ENCODE data around the gene KIAA1217. TPM values are rescaled to one million over a fixed set of nuclear protein-coding genes. Genes with fewer than 3 reads are reported as not detected.

Gene KIAA1217
- total RNA-seq, 1 experiment from 2014 or later = 48.3 TPM

DNA sequence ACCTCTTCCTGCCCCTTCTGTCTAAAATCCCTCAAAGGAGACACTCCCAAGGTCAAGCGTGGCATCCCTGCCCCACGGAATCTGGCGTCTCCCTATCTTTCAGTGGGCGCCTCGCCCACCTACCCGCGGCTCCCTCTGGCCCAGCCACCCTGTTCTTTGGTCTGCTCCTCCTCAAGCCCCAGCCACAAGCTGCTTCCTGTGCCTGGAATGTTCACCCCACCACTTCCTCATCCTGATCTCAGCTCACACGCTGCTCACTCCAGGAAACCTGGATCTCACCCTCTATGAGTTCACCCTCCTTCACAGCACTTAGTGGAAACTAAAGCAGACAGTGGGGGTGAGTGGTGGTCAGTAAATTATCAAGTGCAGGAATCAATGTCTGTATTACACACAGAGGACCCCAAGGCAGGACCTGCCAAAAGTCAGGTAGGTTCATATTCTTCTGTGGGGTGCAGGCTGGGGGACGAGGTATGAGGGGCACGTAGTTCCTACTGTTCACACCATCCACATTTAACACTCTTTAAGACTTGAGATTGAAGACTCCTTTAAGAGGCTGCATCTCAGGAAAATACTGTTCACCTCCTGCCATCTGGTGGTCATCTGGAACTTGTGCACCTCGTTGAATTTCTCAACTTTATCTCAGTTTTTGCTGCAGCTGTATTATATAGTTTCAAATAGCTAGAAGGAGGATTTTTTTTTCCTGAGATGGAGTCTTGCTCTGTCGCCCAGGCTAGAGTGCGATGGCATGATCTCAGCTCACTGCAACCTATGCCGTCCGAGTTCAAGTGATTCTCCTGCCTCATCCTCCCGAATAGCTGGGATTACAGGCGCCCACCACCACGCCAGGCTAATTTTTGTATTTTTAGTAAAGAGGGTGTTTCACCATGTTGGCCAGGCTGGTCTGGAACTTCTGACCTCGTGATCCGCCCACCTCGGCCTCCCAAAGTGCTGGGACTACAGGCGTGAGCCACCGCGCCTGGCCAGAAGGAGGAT lies 348.1 kb downstream of the KIAA1217 start:
- Mint-ChIP-seq H3K27ac (ENCODE audit: low read depth, unreplicated experiment) (peak overlapping the region; percentile 24), H3K4me1 (ENCODE audit: insufficient read depth, unreplicated experiment) (peaks cover 6% of the 10 kb centered on the region), H3K4me3 (ENCODE audit: unreplicated experiment) (no peak overlapping the region), H3K27me3 (ENCODE audit: insufficient read depth, unreplicated experiment) (no peaks in the 10 kb centered on the region), H3K36me3 (ENCODE audit: insufficient read depth, unreplicated experiment) (no peaks in the 10 kb centered on the region), H3K9me3 (ENCODE audit: unreplicated experiment) (no peaks in the 10 kb centered on the region)
- intact Hi-C loops (cut with micrococcal nuclease) = loop anchor here (1.0 to 10.0 kb wide), 2 partner anchors 563 to 1402 kb away; no protein-coding TSS in a partner anchor
- BruUV-seq (replicated peaks) = no TSS peak
- peak; percentile 76 for DNase-seq (ENCODE audit: unreplicated experiment)
- TF ChIP-seq, protein P1, sequence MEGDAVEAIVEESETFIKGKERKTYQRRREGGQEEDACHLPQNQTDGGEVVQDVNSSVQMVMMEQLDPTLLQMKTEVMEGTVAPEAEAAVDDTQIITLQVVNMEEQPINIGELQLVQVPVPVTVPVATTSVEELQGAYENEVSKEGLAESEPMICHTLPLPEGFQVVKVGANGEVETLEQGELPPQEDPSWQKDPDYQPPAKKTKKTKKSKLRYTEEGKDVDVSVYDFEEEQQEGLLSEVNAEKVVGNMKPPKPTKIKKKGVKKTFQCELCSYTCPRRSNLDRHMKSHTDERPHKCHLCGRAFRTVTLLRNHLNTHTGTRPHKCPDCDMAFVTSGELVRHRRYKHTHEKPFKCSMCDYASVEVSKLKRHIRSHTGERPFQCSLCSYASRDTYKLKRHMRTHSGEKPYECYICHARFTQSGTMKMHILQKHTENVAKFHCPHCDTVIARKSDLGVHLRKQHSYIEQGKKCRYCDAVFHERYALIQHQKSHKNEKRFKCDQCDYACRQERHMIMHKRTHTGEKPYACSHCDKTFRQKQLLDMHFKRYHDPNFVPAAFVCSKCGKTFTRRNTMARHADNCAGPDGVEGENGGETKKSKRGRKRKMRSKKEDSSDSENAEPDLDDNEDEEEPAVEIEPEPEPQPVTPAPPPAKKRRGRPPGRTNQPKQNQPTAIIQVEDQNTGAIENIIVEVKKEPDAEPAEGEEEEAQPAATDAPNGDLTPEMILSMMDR (IDR thresholded peaks at IDR 0.05; ENCODE audit: unreplicated experiment) = peak; percentile 65
- ChIA-PET CTCF (interaction anchor here (0.6 to 3.6 kb wide), 23 partner anchors 9 to 1508 kb away, joined by 3 to 31 read pairs (median 4); no protein-coding TSS in a partner anchor), POLR2A (no interaction called here)

DNA sequence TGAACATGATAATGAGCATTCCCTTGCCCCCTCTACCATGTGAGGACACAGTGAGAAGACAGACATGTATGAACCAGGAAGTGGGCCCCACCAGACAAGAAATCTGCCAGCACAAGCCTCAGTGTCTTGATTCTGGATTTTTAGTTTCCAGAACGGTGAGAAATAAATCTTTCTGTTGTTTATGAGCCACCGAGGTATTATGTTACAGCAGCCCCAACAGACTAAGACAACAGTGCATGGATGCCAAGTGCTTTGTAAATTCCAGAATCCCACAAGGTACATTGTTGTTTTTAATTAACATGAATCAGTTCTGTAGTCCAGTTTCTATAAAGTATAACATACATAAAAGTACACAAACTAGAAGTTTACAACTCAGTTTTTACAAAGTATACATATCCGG lies 352.5 kb downstream of the KIAA1217 start:
- CTCF ChIA-PET = no interaction called here
- TF ChIP-seq, protein P1 (IDR thresholded peaks at IDR 0.05; ENCODE audit: unreplicated experiment) = no peak
- intact Hi-C loops (cut with micrococcal nuclease) = no loop called here
- no peaks in the 10 kb centered on the region for H3K36me3 Mint-ChIP-seq (ENCODE audit: insufficient read depth, unreplicated experiment)
- no TSS peak for BruUV-seq (replicated peaks)
- peak; percentile 30 for DNase-seq (ENCODE audit: unreplicated experiment)
- POLR2A ChIA-PET = no interaction called here
- no peaks in the 10 kb centered on the region for H3K9me3 Mint-ChIP-seq (ENCODE audit: unreplicated experiment)
- H3K4me1 Mint-ChIP-seq (ENCODE audit: insufficient read depth, unreplicated experiment) = peaks cover 6% of the 10 kb centered on the region
- no peak overlapping the region for H3K4me3 Mint-ChIP-seq (ENCODE audit: unreplicated experiment)
- H3K27ac Mint-ChIP-seq (ENCODE audit: low read depth, unreplicated experiment) = no peak overlapping the region
- H3K27me3 Mint-ChIP-seq (ENCODE audit: insufficient read depth, unreplicated experiment) = no peaks in the 10 kb centered on the region

DNA sequence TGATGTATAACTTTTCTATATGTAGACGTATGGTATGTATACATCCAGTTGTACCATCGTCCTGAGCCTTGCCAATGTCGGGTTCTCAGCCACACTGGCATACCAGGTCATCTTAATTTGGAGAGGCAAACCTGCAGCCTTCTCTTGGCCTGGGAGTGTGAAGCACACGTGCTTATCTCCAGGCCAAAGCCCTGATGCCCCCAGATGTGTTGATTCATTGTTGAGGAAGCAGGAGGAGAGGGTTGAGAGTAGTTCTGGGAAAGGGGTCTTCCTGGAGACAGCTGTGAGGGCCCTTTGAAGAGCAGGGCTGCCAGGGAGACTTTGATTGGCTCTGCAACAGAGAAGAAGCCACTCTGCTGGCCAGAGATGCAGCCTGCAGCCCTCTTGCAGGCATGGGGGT lies 359.1 kb downstream of the KIAA1217 start:
- Mint-ChIP-seq H3K4me1 (ENCODE audit: insufficient read depth, unreplicated experiment) (no peaks in the 10 kb centered on the region), H3K27ac (ENCODE audit: low read depth, unreplicated experiment) (no peak overlapping the region), H3K9me3 (ENCODE audit: unreplicated experiment) (no peaks in the 10 kb centered on the region), H3K4me3 (ENCODE audit: unreplicated experiment) (no peak overlapping the region), H3K36me3 (ENCODE audit: insufficient read depth, unreplicated experiment) (no peaks in the 10 kb centered on the region), H3K27me3 (ENCODE audit: insufficient read depth, unreplicated experiment) (no peaks in the 10 kb centered on the region)
- TF ChIP-seq, protein P1 (IDR thresholded peaks at IDR 0.05; ENCODE audit: unreplicated experiment) = no peak
- intact Hi-C loops (cut with micrococcal nuclease) = no loop called here
- no TSS peak for BruUV-seq (replicated peaks)
- ChIA-PET POLR2A (no interaction called here), CTCF (interaction anchor here (0.7 to 2.9 kb wide), 2 partner anchors 10 to 499 kb away, joined by 3 to 20 read pairs; no protein-coding TSS in a partner anchor)
- DNase-seq (ENCODE audit: unreplicated experiment) = no peak

DNA sequence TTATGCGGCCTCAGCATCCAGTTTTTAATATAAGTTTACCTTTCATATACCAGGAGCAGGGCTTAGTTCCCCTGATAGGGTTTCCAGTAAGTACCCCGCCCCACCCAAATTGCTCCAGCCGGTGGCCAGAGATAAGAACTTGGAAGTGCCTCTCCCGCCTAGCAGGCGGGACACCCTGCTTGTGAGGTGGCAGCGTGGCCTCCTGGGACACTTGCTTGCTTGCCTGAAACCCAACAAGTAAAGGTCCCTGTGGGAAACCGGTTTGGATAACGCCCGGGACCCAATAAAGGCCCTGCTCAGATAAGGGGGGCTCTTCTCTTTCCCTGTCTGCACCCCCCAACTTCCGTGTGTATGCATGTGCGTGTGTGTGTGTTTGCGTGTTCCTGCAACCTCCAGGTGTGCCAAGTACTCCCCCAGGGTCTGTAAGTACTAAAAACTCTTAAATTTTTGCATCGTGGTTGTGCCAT lies 360.4 kb downstream of the KIAA1217 start:
- H3K27ac Mint-ChIP-seq (ENCODE audit: low read depth, unreplicated experiment) = no peak overlapping the region
- H3K9me3 Mint-ChIP-seq (ENCODE audit: unreplicated experiment) = no peaks in the 10 kb centered on the region
- H3K4me3 Mint-ChIP-seq (ENCODE audit: unreplicated experiment) = no peak overlapping the region
- TF ChIP-seq, protein P1 (IDR thresholded peaks at IDR 0.05; ENCODE audit: unreplicated experiment) = no peak
- CTCF ChIA-PET = interaction anchor here (1.1 to 3.7 kb wide), 2 partner anchors 12 to 50 kb away, joined by 3 to 14 read pairs; no protein-coding TSS in a partner anchor
- H3K4me1 Mint-ChIP-seq (ENCODE audit: insufficient read depth, unreplicated experiment) = no peaks in the 10 kb centered on the region
- no peak for DNase-seq (ENCODE audit: unreplicated experiment)
- no TSS peak for BruUV-seq (replicated peaks)
- H3K27me3 Mint-ChIP-seq (ENCODE audit: insufficient read depth, unreplicated experiment) = no peaks in the 10 kb centered on the region
- POLR2A ChIA-PET = no interaction called here
- intact Hi-C loops (cut with micrococcal nuclease) = no loop called here
- H3K36me3 Mint-ChIP-seq (ENCODE audit: insufficient read depth, unreplicated experiment) = peaks cover 2% of the 10 kb centered on the region
